NCI-H524 treated with DMSO at 0.1 percent for 48 hours (cell line): ENCODE measurements around the gene MAP3K5.

Experiments
- DNase-seq: peaks from one replicate; lab custom pipeline; 2025; lab: John Stamatoyannopoulos, UW

The MAP3K5 gene

GRCh38 chr6:136538836-136539235, 253.4 kb downstream of the MAP3K5 start:
- DNase-seq: no peak

DNA sequence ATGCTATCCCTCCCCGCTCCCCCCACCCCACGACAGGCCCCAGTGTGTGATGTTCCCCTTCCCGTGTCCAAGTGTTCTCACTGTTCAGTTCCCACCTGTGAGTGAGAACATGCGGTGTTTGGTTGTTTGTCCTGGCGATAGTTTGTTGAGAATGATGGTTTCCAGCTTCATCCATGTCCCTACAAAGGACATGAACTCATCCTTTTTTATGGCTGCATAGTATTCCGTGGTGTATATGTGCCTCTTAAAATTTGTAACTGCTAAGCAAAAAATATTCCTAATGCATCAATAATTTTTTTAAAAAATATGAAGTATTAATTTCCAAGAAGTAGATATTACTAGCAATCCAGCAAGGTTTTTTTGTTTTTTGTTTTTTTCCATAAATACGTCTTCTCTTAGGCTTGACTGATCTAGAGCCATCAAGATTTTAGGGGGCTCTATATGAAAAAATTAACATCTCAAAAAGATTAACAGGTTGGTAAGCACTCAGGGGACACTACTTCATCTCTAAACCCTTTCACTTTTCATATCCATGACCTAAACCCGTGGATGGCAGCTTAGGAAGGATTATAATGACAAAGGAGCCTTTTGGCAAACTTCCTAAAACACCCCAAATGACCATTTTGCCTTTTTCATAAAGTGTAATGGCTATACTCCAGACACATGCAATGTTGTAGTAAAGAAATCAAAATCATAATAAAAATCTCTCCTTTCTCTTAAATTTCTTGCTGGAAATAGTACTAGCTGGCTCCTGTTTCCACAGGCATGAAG, 256.2 kb downstream of the MAP3K5 start:
- no peak for DNase-seq

DNA sequence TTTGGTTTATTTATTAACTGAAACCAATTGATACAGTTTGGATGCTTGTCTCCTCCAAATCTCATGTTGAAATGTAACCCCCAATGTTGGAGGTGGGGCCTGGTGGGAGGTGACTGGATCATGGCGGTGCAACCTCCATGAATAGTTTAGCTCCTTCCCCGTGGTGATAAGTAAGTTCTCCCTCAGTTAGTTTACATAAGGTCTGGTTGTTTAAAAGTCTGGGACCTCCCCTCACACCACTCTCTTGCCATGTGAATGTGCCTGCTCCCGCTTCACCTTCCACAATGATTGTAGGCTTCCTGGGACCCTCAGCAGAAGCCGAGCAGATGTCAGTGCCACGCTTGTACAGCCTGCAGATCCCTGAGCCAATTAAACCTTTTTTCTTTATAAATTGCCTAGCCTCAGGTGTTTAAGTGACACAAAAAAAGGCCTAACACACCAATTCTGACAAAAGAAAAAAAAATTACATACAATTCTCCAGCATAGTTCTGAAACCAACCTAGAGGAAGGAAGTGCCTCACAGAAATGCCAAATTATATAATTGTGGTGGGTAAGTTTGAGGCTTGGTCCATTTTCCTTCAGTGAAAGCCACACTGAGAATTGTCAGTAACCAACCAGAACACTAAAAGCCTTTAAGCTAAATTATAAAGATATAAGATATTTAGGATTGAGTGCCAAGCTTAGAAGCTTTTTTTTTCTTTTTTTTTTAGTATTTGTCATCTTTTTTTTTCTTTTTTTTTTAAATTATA, 257.1 kb downstream of the MAP3K5 start:
- DNase-seq: no peak

- no peak for DNase-seq
These were observed 258.0 kb downstream of the MAP3K5 start for GRCh38 chr6:136534268-136534667.

DNA sequence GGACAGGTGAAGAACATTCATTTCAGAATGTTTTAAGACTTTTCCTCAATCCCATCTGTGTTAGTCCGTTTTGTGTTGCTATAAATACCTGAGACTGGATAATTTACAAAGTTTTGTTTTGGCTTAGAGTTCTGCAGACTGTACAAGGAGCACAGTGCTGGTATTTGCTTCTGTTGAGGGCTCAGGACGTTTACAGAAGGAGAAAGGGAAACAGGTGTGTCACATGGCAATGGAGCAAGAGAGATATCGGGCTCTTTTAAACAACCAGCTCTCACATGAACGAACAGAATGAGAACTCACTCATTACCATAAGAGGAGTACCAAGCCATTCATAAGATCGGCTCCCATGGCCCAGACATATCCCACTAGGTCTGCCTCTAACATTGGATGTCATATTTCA, 258.8 kb downstream of the MAP3K5 start:
- DNase-seq: no peak

- no peak for DNase-seq
These were observed 260.2 kb downstream of the MAP3K5 start for GRCh38 chr6:136532030-136532429.

DNA sequence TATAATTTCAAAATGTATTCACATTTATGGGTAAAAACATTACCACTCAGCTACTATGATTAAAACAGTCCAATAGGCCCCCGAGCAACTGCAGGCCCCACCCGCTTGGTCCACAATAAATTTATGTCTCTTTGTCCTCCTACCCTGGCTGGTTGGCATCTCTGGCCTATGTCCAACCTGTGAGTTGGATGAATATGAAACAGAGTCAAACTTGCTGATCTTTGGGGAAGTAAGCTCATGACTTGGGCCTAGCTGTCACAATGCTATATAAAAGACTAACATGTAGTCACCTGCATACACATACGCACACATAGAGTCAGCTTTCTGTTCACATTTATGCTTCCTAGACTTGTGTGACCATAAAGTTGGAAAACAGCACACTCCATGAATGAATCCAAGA, 262.6 kb downstream of the MAP3K5 start:
- no peak for DNase-seq

GRCh38 chr6:136528477-136528876, 263.8 kb downstream of the MAP3K5 start:
- DNase-seq: no peak

GRCh38 chr6:136527831-136528230, 264.4 kb downstream of the MAP3K5 start:
- DNase-seq: no peak

- DNase-seq: no peak
These were observed 265.3 kb downstream of the MAP3K5 start for GRCh38 chr6:136526937-136527336.

- DNase-seq: no peak
These were observed 265.9 kb downstream of the MAP3K5 start for GRCh38 chr6:136526196-136526930.

DNA sequence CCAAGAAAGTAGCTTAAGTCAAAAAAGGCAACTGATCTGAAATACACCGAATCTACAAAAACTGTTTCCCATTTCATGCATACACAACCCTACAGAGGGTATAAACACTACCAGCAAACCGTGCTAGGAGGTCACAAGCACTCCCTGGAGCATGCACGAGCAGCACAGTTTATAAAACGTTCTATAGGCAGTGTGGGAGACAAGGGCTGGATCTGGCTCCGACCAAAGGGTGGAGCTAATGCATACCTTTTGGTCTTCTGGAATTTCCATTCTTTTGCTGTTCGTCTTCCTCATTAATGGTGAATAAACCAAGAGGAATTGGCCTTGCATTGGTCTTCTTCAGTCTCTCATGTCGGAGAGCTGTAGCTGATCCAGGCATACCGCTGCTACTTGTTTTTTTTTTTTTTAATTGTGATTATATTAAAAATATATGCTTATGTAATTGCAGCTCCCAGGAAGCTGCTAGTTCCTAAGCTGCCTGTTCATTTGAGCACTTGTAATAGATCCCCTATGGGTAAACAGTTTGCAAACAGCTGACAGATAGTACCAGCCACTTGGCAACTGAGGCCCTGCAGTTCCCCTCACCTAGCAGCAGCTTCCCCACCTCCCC, 266.6 kb downstream of the MAP3K5 start:
- no peak for DNase-seq

DNA sequence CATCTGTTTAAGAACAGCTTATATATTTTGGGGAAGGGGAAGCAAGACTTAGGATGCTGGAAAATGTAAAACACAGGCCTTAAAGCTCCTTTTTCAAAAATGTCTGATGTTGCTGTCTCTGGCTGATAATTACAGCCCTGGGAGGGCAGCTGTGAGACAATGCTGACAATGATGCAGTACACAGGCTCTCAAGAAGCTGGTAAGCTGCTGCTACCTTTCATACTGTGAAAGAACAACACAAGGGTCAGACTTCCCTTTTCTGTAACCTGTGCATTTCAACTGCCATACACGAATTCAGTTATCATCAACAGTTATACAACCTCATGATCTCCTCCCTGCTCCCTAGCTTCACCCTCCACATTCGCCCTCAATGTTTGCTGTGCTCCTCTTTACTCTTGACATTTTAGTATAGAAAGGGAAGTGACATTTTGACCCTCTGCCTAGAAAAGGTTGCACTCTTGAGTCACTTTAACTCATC, 267.3 kb downstream of the MAP3K5 start:
- DNase-seq: no peak

GRCh38 chr6:136524339-136524935, 267.8 kb downstream of the MAP3K5 start:
- no peak for DNase-seq

DNA sequence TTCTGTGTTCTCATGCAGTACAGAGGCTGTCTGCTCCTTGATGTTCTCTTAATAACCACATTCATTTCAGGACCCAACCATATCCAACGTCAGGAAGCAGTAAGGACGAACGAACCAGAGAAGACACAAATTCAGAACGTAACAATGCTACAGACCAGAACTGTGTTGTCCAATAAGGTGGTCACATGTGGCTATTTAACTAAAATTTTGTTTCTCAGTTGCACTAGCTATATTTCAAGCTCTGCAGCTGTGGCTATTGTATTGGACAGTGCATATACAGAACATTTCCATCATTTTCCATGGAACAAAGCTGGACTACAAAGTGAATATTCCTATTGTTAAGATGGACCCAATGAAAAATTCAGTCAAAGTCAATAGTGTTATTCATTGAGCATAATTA, 269.1 kb downstream of the MAP3K5 start:
- DNase-seq: no peak

GRCh38 chr6:136522636-136523035, 269.6 kb downstream of the MAP3K5 start:
- no peak for DNase-seq

- DNase-seq: no peak
These were observed 270.4 kb downstream of the MAP3K5 start for GRCh38 chr6:136521911-136522310.

- no peak for DNase-seq
These were observed 270.9 kb downstream of the MAP3K5 start for GRCh38 chr6:136521427-136521826.

GRCh38 chr6:136520517-136520916, 271.8 kb downstream of the MAP3K5 start:
- DNase-seq: no peak

DNA sequence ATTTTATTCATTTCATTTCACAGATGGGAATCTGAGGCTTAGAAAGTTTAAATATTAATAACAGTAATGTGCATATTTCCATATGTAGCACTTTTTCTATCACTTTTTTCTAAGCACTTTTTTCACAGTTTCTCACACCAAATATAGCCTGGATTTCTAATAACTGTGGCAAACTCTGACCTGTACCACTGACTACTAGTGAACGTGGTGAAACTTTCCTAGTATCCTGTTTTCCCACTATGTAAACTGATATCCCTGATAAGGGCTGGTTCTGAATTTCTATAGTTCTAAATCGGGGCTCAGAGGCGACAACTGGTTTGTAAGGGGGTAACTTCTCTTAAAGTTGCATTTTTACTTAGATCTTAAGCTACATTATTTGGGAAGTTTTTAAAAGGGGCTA, 274.7 kb downstream of the MAP3K5 start:
- no peak for DNase-seq

DNA sequence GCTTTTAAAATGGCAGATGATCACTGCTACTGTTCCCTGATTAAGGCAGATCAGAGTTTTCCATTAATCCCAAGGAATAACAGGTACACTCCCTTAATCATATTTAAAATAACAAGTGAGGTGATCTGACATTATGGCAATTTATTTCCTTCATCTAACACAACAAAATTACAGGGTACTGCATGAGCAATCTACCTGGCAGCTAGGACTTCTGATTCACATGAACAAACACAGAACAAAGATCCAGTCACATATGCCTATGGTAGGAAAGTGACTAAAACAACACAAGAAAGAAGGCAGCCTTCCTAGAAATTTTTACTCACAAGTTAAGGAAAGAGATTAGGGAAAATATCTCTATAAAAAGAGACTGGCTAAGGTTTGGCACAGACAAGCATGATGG, 275.3 kb downstream of the MAP3K5 start:
- no peak for DNase-seq

DNA sequence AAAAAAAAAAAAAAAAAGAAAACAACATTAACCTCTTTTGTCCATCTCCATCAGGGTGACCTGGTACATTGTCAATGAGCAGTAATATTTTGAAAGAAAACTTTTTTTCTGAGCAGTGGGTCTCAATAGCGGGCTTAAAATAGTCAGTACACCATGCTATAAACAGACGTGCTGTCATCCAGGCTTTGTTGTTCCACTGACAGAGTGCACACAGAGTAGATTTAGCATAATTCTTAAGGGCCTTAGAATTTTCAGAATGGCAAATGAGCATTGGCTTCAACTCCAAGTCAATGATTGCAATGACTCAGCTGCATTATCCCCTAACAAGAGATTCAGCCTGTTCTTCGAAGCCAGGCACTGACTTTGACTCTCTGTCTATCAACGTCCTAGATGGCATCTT, 277.7 kb downstream of the MAP3K5 start:
- no peak for DNase-seq
